Effector CD8-positive, alpha-beta T cell (primary cell): ENCODE measurements around the gene ZNF664.

ENCODE experiments used
- DNase-seq: peaks from one replicate; lab custom pipeline; 2025; lab: John Stamatoyannopoulos, UW
- total RNA-seq, 4 experiments: gene quantifications; one replicate each; lab custom pipeline; 2026; lab: John Stamatoyannopoulos, UW

The ZNF664 gene
- 58.2 to 104 (median 81.9) reads per million in 4 experiments for total RNA-seq

DNA sequence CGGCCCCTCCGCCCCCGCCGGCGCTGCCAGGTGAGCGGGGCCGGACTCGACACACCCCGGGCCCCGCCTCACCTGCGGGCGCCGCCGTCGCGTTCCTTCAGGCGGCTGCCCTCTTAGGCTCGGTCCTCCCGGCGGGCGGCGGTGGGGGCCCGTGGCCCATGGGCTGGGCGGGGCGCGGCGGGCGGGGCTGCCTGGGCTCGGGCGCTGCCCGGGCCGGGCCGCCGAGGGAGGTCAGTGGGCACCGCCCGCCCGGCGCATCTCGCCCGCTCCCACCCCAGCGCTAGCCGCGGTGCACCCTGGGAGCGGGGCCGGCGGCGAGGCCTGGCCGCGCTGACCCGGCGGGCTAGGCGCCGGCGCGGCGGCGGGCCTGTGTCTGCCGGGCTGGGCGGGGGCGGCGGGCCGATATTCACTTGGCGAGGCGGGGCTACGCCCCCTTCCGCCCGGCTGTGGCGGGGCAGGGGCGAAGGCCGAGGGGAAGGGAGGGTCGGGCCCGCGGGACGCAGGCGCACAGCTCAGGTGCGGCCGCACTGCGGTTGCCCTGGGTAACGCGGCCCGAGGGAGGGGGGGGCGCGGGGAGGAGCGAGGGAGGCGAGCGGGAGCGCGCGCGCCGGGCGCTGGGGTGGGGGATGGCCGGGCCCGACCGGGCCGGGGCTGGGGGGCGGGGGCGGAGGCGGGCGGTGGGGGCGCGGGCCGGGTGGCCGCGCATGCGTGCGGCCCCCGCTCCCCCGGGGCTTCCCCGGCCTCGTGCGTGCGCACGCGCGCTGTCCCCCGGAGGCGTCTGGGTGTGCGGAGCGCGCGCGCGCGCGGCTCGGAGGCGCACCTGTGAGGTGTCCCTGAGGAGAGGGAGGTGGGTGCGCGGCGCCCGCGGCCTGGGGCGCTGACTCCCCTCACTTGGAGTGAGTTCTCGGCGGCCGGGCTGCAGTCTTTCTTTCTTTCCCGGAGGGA, at the start of gene ZNF664, which contains the start of gene CCDC92:
Gene ZNF664, plus strand, starts transcription at position 759 of the 945 bp plus-strand sequence. CDS start 38,930 bp downstream, outside the sequence.
Gene CCDC92, minus strand, starts transcription at position 375 of the 945 bp plus-strand sequence. CDS start 28,526 bp downstream, outside the sequence.
- peak; percentile 93 for DNase-seq

DNA sequence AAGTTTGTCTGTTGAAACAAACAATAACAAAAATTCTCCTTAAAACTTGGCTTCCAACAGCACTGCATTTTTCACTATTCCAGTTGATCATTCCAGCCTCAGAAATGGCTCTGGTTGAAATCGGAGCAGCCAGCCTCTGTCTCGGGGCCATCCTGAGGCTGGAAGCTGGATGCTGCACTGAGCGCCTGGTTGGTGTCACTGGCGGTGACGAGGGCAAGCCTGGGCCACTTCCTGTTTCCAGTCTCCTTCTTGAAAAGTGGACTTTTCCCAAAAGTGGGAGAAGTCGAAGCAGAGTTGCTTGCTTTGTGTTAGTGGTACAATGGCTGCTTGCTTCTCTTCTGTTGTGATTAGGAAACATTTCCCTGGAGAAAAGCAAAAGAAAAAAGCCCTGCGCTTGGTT, 49.1 kb upstream of the ZNF664 start:
- no peak for DNase-seq

DNA sequence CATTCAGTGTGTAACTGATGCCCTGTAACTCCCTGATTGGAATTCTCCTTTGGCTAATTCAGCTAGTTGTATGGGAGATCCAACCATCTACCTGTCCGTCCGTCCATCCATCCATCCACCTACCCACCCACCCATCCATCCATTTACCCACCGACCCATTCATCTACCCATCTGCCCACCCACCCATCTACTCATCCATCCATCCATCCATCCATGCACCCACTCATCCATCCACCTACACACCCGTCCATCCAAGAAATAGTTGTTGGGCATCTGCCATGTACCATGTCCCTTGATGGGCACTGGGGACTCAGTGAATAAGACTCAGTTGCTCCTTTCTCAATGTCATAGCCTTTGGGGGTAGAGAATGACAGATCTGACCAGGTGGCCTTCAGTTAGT, 48.5 kb upstream of the ZNF664 start:
- DNase-seq = no peak

DNA sequence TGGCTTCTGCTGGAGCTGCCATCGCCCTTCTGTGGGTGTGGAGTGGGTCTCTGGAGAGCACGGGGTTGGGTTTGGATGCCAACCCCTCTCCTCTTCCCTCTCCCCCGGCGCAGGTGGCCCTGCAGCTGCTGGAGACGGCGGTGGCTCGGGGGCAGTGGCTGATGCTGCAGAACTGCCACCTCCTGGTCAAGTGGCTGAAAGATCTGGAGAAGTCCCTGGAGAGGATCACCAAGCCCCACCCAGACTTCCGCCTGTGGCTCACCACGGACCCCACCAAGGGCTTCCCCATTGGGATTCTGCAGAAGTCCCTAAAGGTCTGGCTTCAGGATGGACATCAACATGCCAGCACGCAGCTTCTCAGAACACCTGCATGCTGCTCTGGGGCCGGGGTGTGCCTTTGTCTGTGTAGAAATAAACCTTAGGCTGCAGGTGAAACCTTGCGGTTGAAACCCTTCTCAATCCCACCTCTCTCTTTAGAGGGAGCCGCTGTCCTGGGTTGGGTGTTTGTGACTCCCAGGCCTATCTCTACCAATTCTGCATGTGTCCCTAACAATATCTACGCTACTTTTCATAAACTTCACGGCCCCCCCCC, 44.6 kb upstream of the ZNF664 start:
- DNase-seq = no peak

DNA sequence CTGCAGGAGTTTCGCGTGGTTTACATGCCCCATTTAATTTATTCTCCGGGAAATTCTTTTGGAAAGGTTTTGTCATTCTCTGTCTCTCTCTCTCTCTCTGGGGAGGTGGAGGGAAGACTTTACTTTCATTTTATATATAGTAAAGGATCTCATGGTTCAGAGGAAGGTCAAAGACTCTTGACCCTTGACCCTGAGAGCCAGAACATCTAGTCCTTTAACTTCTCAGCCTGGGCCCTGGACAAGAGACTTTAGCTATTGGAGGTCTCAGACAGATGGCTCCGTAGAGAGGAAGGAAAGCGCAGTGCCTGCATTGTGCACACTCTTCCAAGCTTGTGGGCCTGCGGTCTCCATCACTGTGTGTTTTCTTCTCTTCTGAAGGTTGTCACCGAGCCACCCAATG, 44.1 kb upstream of the ZNF664 start:
- DNase-seq = no peak

DNA sequence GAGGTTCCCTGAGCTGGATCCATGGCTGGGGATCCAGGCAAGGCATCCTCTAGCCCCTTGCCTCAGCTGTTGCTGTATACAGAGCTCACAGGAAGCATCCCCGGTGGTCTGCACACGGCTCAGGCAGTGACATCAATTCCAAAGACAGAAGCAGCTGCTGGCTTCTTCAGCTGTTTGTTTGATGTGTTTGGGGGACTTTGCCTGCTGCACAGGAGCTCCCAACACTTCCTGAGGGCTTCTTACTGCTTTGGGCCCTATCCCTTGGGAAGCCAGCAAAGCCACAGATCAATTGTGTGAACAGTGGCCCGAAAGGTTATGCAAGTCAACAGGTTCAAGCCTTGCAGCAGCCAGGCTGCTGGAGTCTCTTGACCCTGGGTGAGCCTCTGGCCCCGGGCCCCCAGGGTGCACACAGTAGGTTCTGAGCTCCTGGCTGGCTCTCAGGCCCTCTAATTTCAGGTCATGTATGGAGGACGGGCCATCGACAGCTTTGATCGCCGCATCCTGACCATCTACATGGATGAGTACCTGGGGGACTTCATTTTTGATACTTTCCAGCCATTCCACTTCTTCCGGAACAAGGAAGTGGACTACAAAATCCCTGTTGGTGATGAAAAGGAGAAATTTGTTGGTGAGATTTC, 43.0 kb upstream of the ZNF664 start:
- no peak for DNase-seq

- DNase-seq = peak; percentile 31
Observed at GRCh38 chr12:123931686-123932321, 41.2 kb upstream of the ZNF664 start.

DNA sequence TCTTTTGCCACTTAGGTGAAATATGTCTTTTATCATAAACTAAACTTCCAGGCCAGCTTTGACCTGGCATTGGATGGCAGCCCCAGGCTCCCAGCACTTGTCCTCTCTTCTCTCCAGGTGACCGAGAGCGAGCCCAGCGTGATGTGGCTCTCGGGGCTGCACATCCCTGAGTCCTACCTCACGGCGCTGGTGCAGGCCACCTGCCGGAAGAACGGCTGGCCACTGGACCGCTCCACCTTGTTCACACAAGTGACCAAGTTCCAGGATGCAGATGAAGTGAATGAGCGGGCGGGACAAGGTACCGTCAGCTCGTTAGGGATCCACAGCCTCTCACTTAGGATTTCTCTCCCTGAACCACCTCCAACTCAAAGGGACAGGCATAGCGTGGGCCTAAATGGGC, 39.8 kb upstream of the ZNF664 start:
- no peak for DNase-seq

GRCh38 chr12:123934016-123934620, 38.9 kb upstream of the ZNF664 start:
- no peak for DNase-seq

DNA sequence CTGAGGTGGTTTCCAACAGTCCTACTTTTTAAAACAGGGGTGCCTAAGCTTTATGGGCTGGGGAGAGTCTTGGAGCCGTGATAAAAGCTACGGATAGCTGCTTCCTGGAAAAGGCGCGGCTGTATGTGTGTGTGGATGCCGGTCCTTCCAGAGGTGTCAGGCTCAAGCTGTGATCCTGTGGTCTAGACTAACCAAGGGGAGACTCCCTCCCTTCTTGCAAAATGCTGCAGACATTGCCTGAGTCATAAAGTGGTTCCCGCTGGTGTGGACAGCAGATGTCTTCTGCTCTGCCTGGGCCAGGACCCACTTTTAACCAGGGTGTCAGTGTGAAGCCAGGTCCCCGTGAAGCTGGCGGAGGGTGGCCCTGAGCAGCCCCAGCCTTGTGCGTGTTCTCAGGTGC, 38.2 kb upstream of the ZNF664 start:
- DNase-seq = no peak

DNA sequence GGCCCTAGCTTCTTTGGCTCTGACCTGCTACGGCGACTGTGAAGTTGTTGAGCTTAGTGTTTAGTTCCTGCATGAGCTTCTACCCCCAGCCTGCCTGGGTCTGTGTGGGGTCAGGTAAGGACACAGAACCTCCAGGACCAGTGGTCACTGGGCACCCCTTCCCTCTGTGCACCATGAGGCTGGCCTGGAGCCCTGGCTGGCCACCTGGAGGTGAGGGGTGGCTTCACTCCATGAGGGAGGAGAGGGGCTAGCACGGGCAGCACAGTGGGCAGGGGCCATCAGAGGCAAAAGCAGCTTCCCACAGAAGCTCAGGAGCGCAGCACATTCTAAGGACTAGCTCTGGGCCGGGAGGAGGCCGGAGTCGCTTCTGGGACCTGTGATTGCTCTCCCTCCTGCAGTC, 37.1 kb upstream of the ZNF664 start:
- no peak for DNase-seq

DNA sequence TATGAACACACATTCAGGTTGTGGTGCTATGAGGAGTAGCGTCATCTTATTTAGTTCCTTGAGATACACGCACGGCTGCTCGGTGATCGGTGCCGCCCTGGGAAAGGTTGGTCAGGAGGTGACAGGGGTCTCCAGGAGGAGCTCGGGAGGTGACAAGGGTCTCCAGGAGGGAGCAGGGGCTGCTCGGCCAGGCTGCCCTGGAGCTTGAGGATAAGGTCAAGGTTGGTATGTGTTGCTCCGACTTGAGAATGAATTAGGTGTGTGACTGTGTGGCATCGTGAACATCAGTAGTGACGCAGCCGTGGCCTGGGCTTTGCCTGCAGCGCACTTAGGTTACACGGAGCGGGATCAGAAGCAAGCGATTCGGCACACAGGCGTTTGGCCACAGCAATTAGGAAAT, 36.5 kb upstream of the ZNF664 start:
- no peak for DNase-seq

GRCh38 chr12:123936956-123937706, 35.9 kb upstream of the ZNF664 start:
- DNase-seq = no peak

DNA sequence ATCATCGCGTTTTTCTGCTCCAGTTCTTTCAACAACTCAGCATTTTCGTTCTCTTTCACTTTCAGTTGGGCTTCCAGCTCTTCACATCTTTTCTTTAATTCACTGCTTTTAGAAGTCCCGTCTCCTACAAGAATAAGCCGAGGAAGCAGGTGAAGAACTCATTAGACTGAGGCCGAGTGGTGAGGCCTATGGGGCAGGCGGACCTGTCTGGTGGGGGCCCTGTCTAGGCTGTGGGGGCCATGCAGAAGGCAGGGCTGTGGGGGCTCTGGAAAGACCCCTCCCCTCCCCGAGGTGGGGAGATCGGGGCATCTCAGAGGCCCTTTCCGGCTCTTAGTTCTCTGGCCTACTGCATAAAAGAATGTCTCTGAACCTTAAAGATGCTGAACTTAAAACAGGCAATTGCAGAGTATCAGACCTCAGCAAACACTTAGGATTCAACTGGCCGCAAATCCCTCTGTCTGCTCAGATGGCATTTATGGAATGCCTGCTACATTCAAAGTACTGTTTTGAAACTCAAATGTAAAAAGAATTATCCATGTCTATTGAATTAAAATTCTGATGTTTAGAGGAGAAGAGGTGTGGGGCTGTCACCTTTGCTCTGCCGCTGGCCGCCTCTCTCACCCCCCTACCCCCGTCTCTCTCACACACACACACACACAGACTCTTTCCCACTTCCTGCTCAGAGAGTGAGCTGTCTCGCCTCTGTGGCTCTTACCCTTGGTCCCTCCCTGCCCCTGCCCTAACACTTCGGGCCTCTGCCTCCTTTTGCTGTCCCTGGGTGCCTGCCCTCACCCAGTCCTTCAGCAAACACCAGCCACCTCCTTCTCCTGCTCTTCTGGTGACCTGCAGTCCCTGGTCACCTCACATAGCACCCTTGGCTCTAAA, 35.1 kb upstream of the ZNF664 start:
- DNase-seq = peak; percentile 2

- no peak for DNase-seq
Observed at GRCh38 chr12:123938679-123939480, 34.1 kb upstream of the ZNF664 start.

GRCh38 chr12:123939716-123940626, 33.0 kb upstream of the ZNF664 start:
- no peak for DNase-seq

- DNase-seq = no peak
Observed at GRCh38 chr12:123940627-123940966, 32.4 kb upstream of the ZNF664 start.

- no peak for DNase-seq
Observed at GRCh38 chr12:123941000-123941399, 32.0 kb upstream of the ZNF664 start.
